ENCODE data around the gene BIN1.
A peak's percentile ranks its signal among the peaks of the same experiment; 100 is the strongest.

The BIN1 gene

GRCh38 chr2:127067620-127068350 lies 39.2 kb downstream of the BIN1 start:
- H3K4me3 ChIP-seq (ENCODE audit: control insufficient read depth in 1 of 7, extremely low read depth in 1 of 7, insufficient read depth in 4 of 7, low read depth in 2 of 7, low read length in 6 of 7) = no peak overlapping the region
- ChIA-PET CTCF (interaction anchor here (0.6 to 23.1 kb wide), 14 partner anchors 9 to 412 kb away, joined by 3 to 404 read pairs (median 6); partner anchors contain the start of gene BIN1), POLR2A (interaction anchor here (0.9 kb wide), 1 partner anchor 22 kb away, joined by 5 read pairs; no protein-coding TSS in a partner anchor)
- WGBS (ENCODE audit: insufficient coverage) = 58% methylated on average over 18 of the region's 19 CpGs
- DNase-seq = peak in 2 of 3 donors; percentile 68 to 73
- H3K9me3 ChIP-seq (ENCODE audit: control extremely low read depth in 1 of 5, control insufficient read depth in 4 of 5, insufficient read depth in 2 of 5, low read depth in 1 of 5, low read length in 4 of 5) = no peaks in the 10 kb centered on the region
- H3K27ac ChIP-seq (ENCODE audit: insufficient read depth in 1 of 2, low read depth in 1 of 2, low read length in 2 of 2, poor library complexity in 1 of 2, severe bottlenecking in 2 of 2) = no peak overlapping the region
- peaks cover 0 to 67% (median 9%) of the 10 kb centered on the region in 4 experiments for H3K36me3 ChIP-seq (ENCODE audit: control insufficient read depth in 4 of 4, insufficient read depth in 4 of 4, low read length in 3 of 4)
- peaks cover 0 to 83% (median 57%) of the 10 kb centered on the region in 4 experiments for H3K4me1 ChIP-seq (ENCODE audit: control extremely low read depth in 1 of 4, control insufficient read depth in 4 of 4, insufficient read depth in 4 of 4, low read length in 3 of 4)
- H3K27me3 ChIP-seq (replicated peaks in 2 of 5; ENCODE audit: control insufficient read depth in 4 of 5, insufficient read depth in 5 of 5, low read length in 4 of 5) = no peaks in the 10 kb centered on the region

GRCh38 chr2:127066942-127067341 lies 40.0 kb downstream of the BIN1 start:
- Histone ChIP-seq H3K4me3 (ENCODE audit: control insufficient read depth in 1 of 7, extremely low read depth in 1 of 7, insufficient read depth in 4 of 7, low read depth in 2 of 7, low read length in 6 of 7) (no peak overlapping the region), H3K27me3 (replicated peaks in 2 of 5; ENCODE audit: control insufficient read depth in 4 of 5, insufficient read depth in 5 of 5, low read length in 4 of 5) (no peaks in the 10 kb centered on the region), H3K36me3 (ENCODE audit: control insufficient read depth in 4 of 4, insufficient read depth in 4 of 4, low read length in 3 of 4) (peaks cover 0 to 62% (median 10%) of the 10 kb centered on the region in 4 experiments), H3K27ac (ENCODE audit: insufficient read depth in 1 of 2, low read depth in 1 of 2, low read length in 2 of 2, poor library complexity in 1 of 2, severe bottlenecking in 2 of 2) (no peak overlapping the region), H3K4me1 (ENCODE audit: control extremely low read depth in 1 of 4, control insufficient read depth in 4 of 4, insufficient read depth in 4 of 4, low read length in 3 of 4) (peaks cover 0 to 87% (median 60%) of the 10 kb centered on the region in 4 experiments), H3K9me3 (ENCODE audit: control extremely low read depth in 1 of 5, control insufficient read depth in 4 of 5, insufficient read depth in 2 of 5, low read depth in 1 of 5, low read length in 4 of 5) (no peaks in the 10 kb centered on the region)
- WGBS (ENCODE audit: insufficient coverage) = 95% methylated on average over 8 of the region's 10 CpGs
- DNase-seq = no peak
- ChIA-PET POLR2A (interaction anchor here (0.6 to 1.0 kb wide), 2 partner anchors 93 to 610 kb away, joined by 3 read pairs; no protein-coding TSS in a partner anchor), CTCF (interaction anchor here (0.8 to 23.1 kb wide), 6 partner anchors 15 to 107 kb away, joined by 3 to 404 read pairs (median 14); partner anchors contain the start of gene BIN1)

DNA sequence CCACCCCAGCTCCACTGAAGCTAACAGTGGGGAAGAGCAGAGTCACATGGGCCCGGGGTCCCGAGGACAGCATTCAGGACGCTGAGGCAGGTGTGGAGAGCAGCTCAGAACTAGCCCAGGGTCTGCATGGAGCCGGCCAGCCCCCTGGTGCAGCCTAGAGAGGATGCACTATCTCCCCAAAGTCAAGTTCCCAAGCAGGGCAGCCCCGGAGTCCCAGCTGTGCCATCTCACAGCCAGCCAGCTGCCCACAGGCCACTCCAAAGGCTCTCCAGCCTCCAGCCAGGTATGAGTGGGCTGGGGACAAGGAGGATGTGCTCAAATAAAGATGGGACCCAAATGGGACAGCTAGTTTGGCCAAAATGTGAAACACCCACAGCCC lies 41.0 kb downstream of the BIN1 start:
- DNase-seq = no peak
- ChIA-PET CTCF (interaction anchor here (1.0 to 23.1 kb wide), 6 partner anchors 9 to 350 kb away, joined by 3 to 404 read pairs (median 7); partner anchors contain the start of gene BIN1), POLR2A (interaction anchor here (1.0 to 1.2 kb wide), 2 partner anchors 15 to 94 kb away, joined by 3 read pairs; no protein-coding TSS in a partner anchor)
- Histone ChIP-seq H3K9me3 (ENCODE audit: control extremely low read depth in 1 of 5, control insufficient read depth in 4 of 5, insufficient read depth in 2 of 5, low read depth in 1 of 5, low read length in 4 of 5) (no peaks in the 10 kb centered on the region), H3K36me3 (ENCODE audit: control insufficient read depth in 4 of 4, insufficient read depth in 4 of 4, low read length in 3 of 4) (peaks cover 0 to 56% (median 11%) of the 10 kb centered on the region in 4 experiments), H3K4me1 (ENCODE audit: control extremely low read depth in 1 of 4, control insufficient read depth in 4 of 4, insufficient read depth in 4 of 4, low read length in 3 of 4) (peaks cover 0 to 91% (median 69%) of the 10 kb centered on the region in 4 experiments), H3K27me3 (replicated peaks in 2 of 5; ENCODE audit: control insufficient read depth in 4 of 5, insufficient read depth in 5 of 5, low read length in 4 of 5) (no peaks in the 10 kb centered on the region), H3K4me3 (ENCODE audit: control insufficient read depth in 1 of 7, extremely low read depth in 1 of 7, insufficient read depth in 4 of 7, low read depth in 2 of 7, low read length in 6 of 7) (no peak overlapping the region), H3K27ac (ENCODE audit: insufficient read depth in 1 of 2, low read depth in 1 of 2, low read length in 2 of 2, poor library complexity in 1 of 2, severe bottlenecking in 2 of 2) (no peak overlapping the region)
- 100% methylated on average over 4 of the region's 5 CpGs for WGBS (ENCODE audit: insufficient coverage)

GRCh38 chr2:127065299-127065939 lies 41.5 kb downstream of the BIN1 start:
- Histone ChIP-seq H3K4me1 (ENCODE audit: control extremely low read depth in 1 of 4, control insufficient read depth in 4 of 4, insufficient read depth in 4 of 4, low read length in 3 of 4) (peaks cover 0 to 86% (median 65%) of the 10 kb centered on the region in 4 experiments), H3K27ac (ENCODE audit: insufficient read depth in 1 of 2, low read depth in 1 of 2, low read length in 2 of 2, poor library complexity in 1 of 2, severe bottlenecking in 2 of 2) (peak overlapping the region in 1 of 2 experiments; percentile 69), H3K36me3 (ENCODE audit: control insufficient read depth in 4 of 4, insufficient read depth in 4 of 4, low read length in 3 of 4) (peaks cover 0 to 56% (median 11%) of the 10 kb centered on the region in 4 experiments), H3K9me3 (ENCODE audit: control extremely low read depth in 1 of 5, control insufficient read depth in 4 of 5, insufficient read depth in 2 of 5, low read depth in 1 of 5, low read length in 4 of 5) (no peaks in the 10 kb centered on the region), H3K27me3 (replicated peaks in 2 of 5; ENCODE audit: control insufficient read depth in 4 of 5, insufficient read depth in 5 of 5, low read length in 4 of 5) (no peaks in the 10 kb centered on the region), H3K4me3 (ENCODE audit: control insufficient read depth in 1 of 7, extremely low read depth in 1 of 7, insufficient read depth in 4 of 7, low read depth in 2 of 7, low read length in 6 of 7) (peak overlapping the region in 2 of 7 experiments; percentile 2 to 35)
- no peak for DNase-seq
- 90% methylated on average over 10 of the region's 13 CpGs for WGBS (ENCODE audit: insufficient coverage)
- POLR2A ChIA-PET = interaction anchor here (1.2 kb wide), 1 partner anchor 15 kb away, joined by 3 read pairs; no protein-coding TSS in a partner anchor
- CTCF ChIA-PET = interaction anchor here (0.6 to 23.1 kb wide), 13 partner anchors 8 to 414 kb away, joined by 3 to 404 read pairs (median 4); partner anchors contain the start of gene BIN1

GRCh38 chr2:127064642-127065250 lies 42.2 kb downstream of the BIN1 start:
- Histone ChIP-seq H3K36me3 (ENCODE audit: control insufficient read depth in 4 of 4, insufficient read depth in 4 of 4, low read length in 3 of 4) (peaks cover 0 to 56% (median 11%) of the 10 kb centered on the region in 4 experiments), H3K4me3 (ENCODE audit: control insufficient read depth in 1 of 7, extremely low read depth in 1 of 7, insufficient read depth in 4 of 7, low read depth in 2 of 7, low read length in 6 of 7) (peak overlapping the region in 1 of 7 experiments; percentile 18), H3K27ac (ENCODE audit: insufficient read depth in 1 of 2, low read depth in 1 of 2, low read length in 2 of 2, poor library complexity in 1 of 2, severe bottlenecking in 2 of 2) (peak overlapping the region; percentile 33 to 69), H3K9me3 (ENCODE audit: control extremely low read depth in 1 of 5, control insufficient read depth in 4 of 5, insufficient read depth in 2 of 5, low read depth in 1 of 5, low read length in 4 of 5) (no peaks in the 10 kb centered on the region), H3K27me3 (replicated peaks in 2 of 5; ENCODE audit: control insufficient read depth in 4 of 5, insufficient read depth in 5 of 5, low read length in 4 of 5) (no peaks in the 10 kb centered on the region), H3K4me1 (ENCODE audit: control extremely low read depth in 1 of 4, control insufficient read depth in 4 of 4, insufficient read depth in 4 of 4, low read length in 3 of 4) (peaks cover 0 to 80% (median 58%) of the 10 kb centered on the region in 4 experiments)
- POLR2A ChIA-PET = interaction anchor here (1.2 kb wide), 1 partner anchor 16 kb away, joined by 3 read pairs; no protein-coding TSS in a partner anchor
- 0% methylated on average over 14 of the region's 17 CpGs for WGBS (ENCODE audit: insufficient coverage)
- DNase-seq = peak; percentile 93 to 99 (median 99)
- CTCF ChIA-PET = interaction anchor here (0.6 to 23.1 kb wide), 12 partner anchors 8 to 415 kb away, joined by 3 to 404 read pairs (median 4); partner anchors contain the start of gene BIN1

DNA sequence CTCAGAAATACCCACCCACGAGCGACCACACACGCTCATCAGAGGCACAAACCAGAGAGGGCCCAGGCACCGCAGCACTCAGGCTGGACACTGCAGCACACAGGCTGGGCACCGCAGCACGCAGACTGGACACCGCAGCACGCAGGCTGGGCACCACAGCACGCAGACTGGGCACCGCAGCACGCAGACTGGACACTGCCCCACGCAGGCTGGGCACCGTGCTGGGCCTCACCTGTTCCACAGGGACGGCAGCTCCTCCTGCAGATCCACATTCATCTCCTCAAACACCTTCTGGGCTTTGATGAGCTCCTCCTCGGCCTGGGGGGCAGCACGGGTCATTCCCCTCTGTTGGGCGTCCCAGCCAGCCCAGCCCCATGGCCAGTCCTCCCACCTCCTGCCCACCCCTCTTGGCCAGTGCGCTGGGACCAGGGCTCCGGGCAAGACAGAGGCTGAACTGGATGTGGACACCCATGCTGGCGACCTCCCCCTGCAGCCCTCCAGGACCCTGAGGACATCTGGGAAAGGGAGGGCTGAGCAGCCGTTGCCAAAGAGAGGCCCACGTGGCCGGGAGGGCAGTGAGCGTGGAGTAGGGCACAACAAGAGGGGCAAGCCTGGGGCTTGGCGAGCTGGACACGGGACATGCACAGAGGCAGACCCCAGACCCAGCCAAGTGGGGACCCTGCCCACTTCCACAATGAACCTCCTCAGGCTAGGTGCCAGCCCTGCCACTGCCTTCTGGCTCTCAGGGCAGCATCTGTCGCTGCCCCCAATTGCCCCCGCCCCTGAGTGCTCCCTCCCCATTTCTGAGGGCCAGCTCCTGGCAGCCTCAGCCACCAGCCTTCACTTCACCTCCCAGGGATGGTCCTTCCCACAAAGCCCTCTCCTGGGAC lies 43.0 kb downstream of the BIN1 start:
- ChIA-PET CTCF (interaction anchor here (0.8 to 23.1 kb wide), 9 partner anchors 9 to 238 kb away, joined by 3 to 404 read pairs (median 4); partner anchors contain the start of gene BIN1), POLR2A (no interaction called here)
- Histone ChIP-seq H3K36me3 (ENCODE audit: control insufficient read depth in 4 of 4, insufficient read depth in 4 of 4, low read length in 3 of 4) (peaks cover 0 to 53% (median 14%) of the 10 kb centered on the region in 4 experiments), H3K4me3 (ENCODE audit: control insufficient read depth in 1 of 7, extremely low read depth in 1 of 7, insufficient read depth in 4 of 7, low read depth in 2 of 7, low read length in 6 of 7) (peak overlapping the region in 1 of 7 experiments; percentile 18), H3K27me3 (replicated peaks in 2 of 5; ENCODE audit: control insufficient read depth in 4 of 5, insufficient read depth in 5 of 5, low read length in 4 of 5) (no peaks in the 10 kb centered on the region), H3K4me1 (ENCODE audit: control extremely low read depth in 1 of 4, control insufficient read depth in 4 of 4, insufficient read depth in 4 of 4, low read length in 3 of 4) (peaks cover 0 to 76% (median 50%) of the 10 kb centered on the region in 4 experiments), H3K27ac (ENCODE audit: insufficient read depth in 1 of 2, low read depth in 1 of 2, low read length in 2 of 2, poor library complexity in 1 of 2, severe bottlenecking in 2 of 2) (peak overlapping the region; percentile 33 to 61), H3K9me3 (ENCODE audit: control extremely low read depth in 1 of 5, control insufficient read depth in 4 of 5, insufficient read depth in 2 of 5, low read depth in 1 of 5, low read length in 4 of 5) (no peaks in the 10 kb centered on the region)
- WGBS (ENCODE audit: insufficient coverage) = 88% methylated on average over 23 of the region's 28 CpGs
- DNase-seq = no peak

Data from common myeloid progenitor, CD34-positive (primary cell).